MM.1S (cell line): ENCODE measurements around the gene TTLL4.

Experiments
- DNase-seq: peaks from one replicate; pipeline ENCODE4 v3.0.0-alpha.2; 2015
- H2AFZ ChIP-seq: fragments of 300-600 bp; sonication (generic); 2 replicates; pipeline ENCODE4 v1.6.0; 2016; ENCODE audit warnings: antibody characterized with exemption, low read length
- H3F3A ChIP-seq: fragments of 300-600 bp; sonication (generic); 2 replicates; pipeline ENCODE4 v1.6.1; 2016; ENCODE audit warnings: mild to moderate bottlenecking, antibody characterized with exemption, low read length, moderate library complexity, mixed read lengths; ENCODE audit not compliant: insufficient read depth
- H3K27ac ChIP-seq: fragments of 300-600 bp; sonication (generic); 2 replicates; pipeline ENCODE4 v1.5.1; 2016; ENCODE audit warnings: mild to moderate bottlenecking, low read length
- H3K27me3 ChIP-seq: fragments of 300-600 bp; sonication (generic); replicated peaks from 2 replicates; pipeline ENCODE4 v1.6.0; 2016; ENCODE audit warnings: low read length; ENCODE audit not compliant: insufficient read depth
- H3K36me3 ChIP-seq: fragments of 300-600 bp; sonication (generic); replicated peaks from 2 replicates; pipeline ENCODE4 v1.6.1; 2016; ENCODE audit warnings: mild to moderate bottlenecking, low read length, mixed read lengths; ENCODE audit not compliant: insufficient read depth
- H3K4me1 ChIP-seq: fragments of 300-600 bp; sonication (generic); 2 replicates; pipeline ENCODE4 v1.6.1; 2016; ENCODE audit warnings: low read length, mixed read lengths
- H3K4me2 ChIP-seq: fragments of 300-600 bp; sonication (generic); 2 replicates; pipeline ENCODE4 v1.6.0; 2016; ENCODE audit warnings: low read depth, low read length
- H3K4me3 ChIP-seq: fragments of 300-600 bp; sonication (generic); 2 replicates; pipeline ENCODE4 v1.5.1; 2016; ENCODE audit warnings: low read length, mixed read lengths
- H3K79me2 ChIP-seq: fragments of 300-600 bp; sonication (generic); 2 replicates; pipeline ENCODE4 v1.6.1; 2016; ENCODE audit warnings: mixed run types, low read length, mixed read lengths
- H3K9ac ChIP-seq: fragments of 300-600 bp; sonication (generic); 2 replicates; pipeline ENCODE4 v1.6.1; 2016; ENCODE audit warnings: low read length, mixed read lengths
- H3K9me2 ChIP-seq: fragments of 300-600 bp; sonication (generic); replicated peaks from 2 replicates; pipeline ENCODE4 v1.6.1; 2016; ENCODE audit warnings: mild to moderate bottlenecking, low read length, mixed read lengths; ENCODE audit not compliant: insufficient read depth
- H3K9me3 ChIP-seq: fragments of 300-600 bp; sonication (generic); replicated peaks from 2 replicates; pipeline ENCODE4 v1.6.1; 2016; ENCODE audit warnings: mild to moderate bottlenecking, low read length, mixed read lengths; ENCODE audit not compliant: insufficient read depth
- H4K20me1 ChIP-seq: fragments of 300-600 bp; sonication (generic); 2 replicates; pipeline ENCODE4 v1.6.1; 2016; ENCODE audit warnings: mild to moderate bottlenecking, low read length, moderate library complexity, mixed read lengths; ENCODE audit not compliant: insufficient read depth
- EZH2 ChIP-seq: fragments of 300-600 bp; sonication (generic); optimal IDR thresholded peaks from 2 replicates; pipeline ENCODE3; 2017; ENCODE audit warnings: low read depth, mild to moderate bottlenecking, antibody characterized with exemption, low read length, mixed read lengths
- EZH2phosphoT487 ChIP-seq: fragments of 300-600 bp; sonication (generic); IDR thresholded peaks from 2 replicates; pipeline ENCODE4 v1.6.1; 2018; ENCODE audit warnings: antibody characterized with exemption, low read length
- TF ChIP-seq, protein P1 (sequence below): fragments of 300-600 bp; sonication (generic); IDR thresholded peaks from 2 replicates; pipeline ENCODE4 v1.5.1; 2016; ENCODE audit warnings: antibody characterized with exemption, low read length, mixed read lengths

Gene TTLL4

DNA sequence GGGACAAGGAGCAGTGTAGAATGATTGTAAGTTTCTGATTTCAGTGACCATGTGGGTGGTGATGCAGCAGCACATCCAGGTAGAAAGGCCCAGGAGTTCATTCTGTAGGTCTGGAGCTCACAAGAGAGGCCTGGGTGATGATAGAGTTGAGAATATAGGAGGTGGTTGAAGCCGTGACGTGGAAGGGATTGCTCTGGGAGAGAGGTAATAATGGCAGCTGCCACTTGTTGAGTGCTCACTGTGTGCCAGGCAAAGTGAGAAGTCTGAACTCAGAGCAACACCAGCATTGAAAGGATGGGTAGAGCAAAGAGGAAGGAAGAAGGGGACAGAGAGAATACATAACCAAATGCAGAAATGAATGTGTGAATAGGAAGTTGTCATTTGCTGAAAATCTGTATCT lies 3.3 kb downstream of the TTLL4 start:
- DNase-seq: no peak
- H3K9me2 ChIP-seq: no peaks in the 10 kb centered on the region
- TF ChIP-seq EZH2phosphoT487: no peak
- TF ChIP-seq, protein P1, sequence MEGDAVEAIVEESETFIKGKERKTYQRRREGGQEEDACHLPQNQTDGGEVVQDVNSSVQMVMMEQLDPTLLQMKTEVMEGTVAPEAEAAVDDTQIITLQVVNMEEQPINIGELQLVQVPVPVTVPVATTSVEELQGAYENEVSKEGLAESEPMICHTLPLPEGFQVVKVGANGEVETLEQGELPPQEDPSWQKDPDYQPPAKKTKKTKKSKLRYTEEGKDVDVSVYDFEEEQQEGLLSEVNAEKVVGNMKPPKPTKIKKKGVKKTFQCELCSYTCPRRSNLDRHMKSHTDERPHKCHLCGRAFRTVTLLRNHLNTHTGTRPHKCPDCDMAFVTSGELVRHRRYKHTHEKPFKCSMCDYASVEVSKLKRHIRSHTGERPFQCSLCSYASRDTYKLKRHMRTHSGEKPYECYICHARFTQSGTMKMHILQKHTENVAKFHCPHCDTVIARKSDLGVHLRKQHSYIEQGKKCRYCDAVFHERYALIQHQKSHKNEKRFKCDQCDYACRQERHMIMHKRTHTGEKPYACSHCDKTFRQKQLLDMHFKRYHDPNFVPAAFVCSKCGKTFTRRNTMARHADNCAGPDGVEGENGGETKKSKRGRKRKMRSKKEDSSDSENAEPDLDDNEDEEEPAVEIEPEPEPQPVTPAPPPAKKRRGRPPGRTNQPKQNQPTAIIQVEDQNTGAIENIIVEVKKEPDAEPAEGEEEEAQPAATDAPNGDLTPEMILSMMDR: no peak
- no peak for TF ChIP-seq EZH2
- no peak overlapping the region for H3K4me3 ChIP-seq
- no peak overlapping the region for H3K9ac ChIP-seq
- H3K27ac ChIP-seq: no peak overlapping the region
- no peak overlapping the region for H3K4me2 ChIP-seq
- H3K36me3 ChIP-seq: no peaks in the 10 kb centered on the region; the same call in 1 of the 2 replicates
- no peaks in the 10 kb centered on the region for H3K27me3 ChIP-seq
- H4K20me1 ChIP-seq: no peaks in the 10 kb centered on the region
- H2AFZ ChIP-seq: no peak overlapping the region
- H3F3A ChIP-seq: no peaks in the 10 kb centered on the region
- H3K79me2 ChIP-seq: peaks cover 80% of the 10 kb centered on the region
- no peaks in the 10 kb centered on the region for H3K9me3 ChIP-seq
- peaks cover 8% of the 10 kb centered on the region; the same call in 1 of the 2 replicates for H3K4me1 ChIP-seq

DNA sequence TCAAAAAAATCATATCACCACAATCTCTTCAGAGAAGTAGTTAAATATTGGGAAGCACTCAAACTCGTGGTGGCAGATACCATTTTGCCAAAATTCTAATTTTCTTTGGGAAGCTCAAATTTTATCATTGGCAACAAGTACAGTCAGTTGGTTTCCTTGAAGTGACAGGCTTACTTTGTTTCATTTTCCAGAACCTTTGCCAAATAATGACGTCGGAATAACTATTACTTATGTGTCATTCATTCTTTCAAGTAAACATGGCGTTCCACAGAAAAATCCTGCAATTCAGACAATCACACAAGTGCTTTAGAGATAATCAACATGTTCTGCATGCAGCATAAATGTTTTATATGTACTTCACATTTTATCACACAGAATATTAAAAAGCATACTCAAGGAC lies 5.4 kb downstream of the TTLL4 start:
- H2AFZ ChIP-seq: no peak overlapping the region
- H3K27me3 ChIP-seq: no peaks in the 10 kb centered on the region
- no peak overlapping the region for H3K9ac ChIP-seq
- H4K20me1 ChIP-seq: no peaks in the 10 kb centered on the region
- no peaks in the 10 kb centered on the region for H3F3A ChIP-seq
- DNase-seq: no peak
- no peak overlapping the region for H3K27ac ChIP-seq
- peaks cover 8% of the 10 kb centered on the region; the same call in 1 of the 2 replicates for H3K4me1 ChIP-seq
- H3K4me3 ChIP-seq: no peak overlapping the region
- H3K9me3 ChIP-seq: no peaks in the 10 kb centered on the region
- H3K4me2 ChIP-seq: no peak overlapping the region
- no peaks in the 10 kb centered on the region for H3K9me2 ChIP-seq
- H3K79me2 ChIP-seq: peaks cover 98% of the 10 kb centered on the region
- H3K36me3 ChIP-seq: no peaks in the 10 kb centered on the region; the same call in 1 of the 2 replicates
- TF ChIP-seq EZH2phosphoT487 (no peak), EZH2 (no peak)
- TF ChIP-seq, protein P1: no peak

DNA sequence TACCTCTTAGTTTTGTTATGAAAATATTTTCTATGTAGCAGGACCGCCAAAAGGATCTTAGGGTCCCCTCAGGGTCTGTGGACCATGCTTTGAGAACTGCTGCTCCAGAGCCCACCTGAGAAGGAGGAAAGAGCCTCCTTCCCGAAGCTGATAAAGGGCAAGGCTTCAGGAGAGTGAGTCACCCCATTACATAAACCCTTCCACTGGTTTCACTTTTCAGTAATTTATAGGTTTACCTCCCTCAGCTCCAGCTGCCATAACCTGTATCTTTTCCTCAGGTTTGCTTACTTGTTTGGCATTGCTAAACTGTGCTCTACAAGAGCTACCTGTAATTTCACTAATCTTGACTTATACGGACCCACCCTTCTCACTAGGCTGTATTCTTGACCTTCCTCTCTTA lies 6.6 kb downstream of the TTLL4 start:
- Histone ChIP-seq H3F3A (no peaks in the 10 kb centered on the region), H2AFZ (no peak overlapping the region), H3K36me3 (no peaks in the 10 kb centered on the region; the same call in 1 of the 2 replicates), H3K9me3 (no peaks in the 10 kb centered on the region), H3K4me1 (peaks cover 8% of the 10 kb centered on the region), H3K4me3 (no peak overlapping the region), H3K4me2 (no peak overlapping the region), H3K27ac (no peak overlapping the region), H3K27me3 (no peaks in the 10 kb centered on the region), H3K79me2 (peaks cover 97% of the 10 kb centered on the region), H3K9me2 (no peaks in the 10 kb centered on the region), H4K20me1 (peaks cover under 1% of the 10 kb centered on the region; the same call in 1 of the 2 replicates), H3K9ac (no peak overlapping the region)
- TF ChIP-seq EZH2phosphoT487 (no peak), EZH2 (no peak)
- TF ChIP-seq, protein P1: no peak
- DNase-seq: no peak
